Measurements from ENCODE around the gene AADACL2.

DNA sequence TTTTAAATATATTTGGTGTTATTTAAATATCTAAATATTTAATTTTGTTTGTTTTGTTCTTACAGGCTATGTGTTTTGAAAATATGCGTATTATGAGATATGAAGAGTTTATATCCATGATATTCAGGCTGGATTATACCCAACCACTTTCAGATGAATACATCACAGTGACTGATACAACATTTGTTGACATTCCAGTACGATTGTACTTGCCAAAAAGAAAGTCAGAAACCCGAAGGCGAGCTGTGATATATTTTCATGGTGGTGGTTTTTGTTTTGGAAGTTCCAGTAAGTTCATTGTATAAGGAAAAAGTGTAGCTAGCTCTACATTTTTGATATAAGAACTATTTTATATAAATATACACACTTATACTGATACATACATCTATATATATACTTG lies 6.9 kb downstream of the AADACL2 start:
- TF ChIP-seq EZH2phosphoT487 (IDR thresholded peaks at IDR 0.05; ENCODE audit: insufficient read depth, low read depth) (no peak), EZH2 (IDR thresholded peaks at IDR 0.05; ENCODE audit: insufficient read depth, poor library complexity, severe bottlenecking) (no peak)
